ENCODE measurements around the gene INSYN2B.

The INSYN2B gene

DNA sequence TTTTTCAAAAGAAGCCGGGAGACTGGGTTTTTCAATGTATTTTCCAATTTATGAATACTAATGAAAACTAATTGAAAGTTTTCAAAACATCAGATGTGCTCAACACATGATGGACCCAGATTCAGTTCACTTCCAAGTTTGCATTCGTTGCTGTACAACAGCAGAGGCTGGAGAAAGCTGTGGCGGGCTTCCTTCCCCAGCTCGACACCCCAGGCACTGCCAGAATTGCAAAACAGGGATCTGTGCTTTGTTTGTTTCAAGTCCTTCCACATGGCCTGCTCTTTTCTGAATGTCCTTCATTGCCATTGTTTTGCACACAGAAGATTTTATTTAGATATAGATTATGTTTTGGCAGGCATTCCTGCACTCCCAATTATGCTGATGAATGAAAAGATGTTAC is 30.3 kb upstream of the INSYN2B start:
- no peak for FAIRE-seq
- no peak for DNase-seq (ENCODE audit: insufficient read length, low spot score)
- TF ChIP-seq, protein P1, sequence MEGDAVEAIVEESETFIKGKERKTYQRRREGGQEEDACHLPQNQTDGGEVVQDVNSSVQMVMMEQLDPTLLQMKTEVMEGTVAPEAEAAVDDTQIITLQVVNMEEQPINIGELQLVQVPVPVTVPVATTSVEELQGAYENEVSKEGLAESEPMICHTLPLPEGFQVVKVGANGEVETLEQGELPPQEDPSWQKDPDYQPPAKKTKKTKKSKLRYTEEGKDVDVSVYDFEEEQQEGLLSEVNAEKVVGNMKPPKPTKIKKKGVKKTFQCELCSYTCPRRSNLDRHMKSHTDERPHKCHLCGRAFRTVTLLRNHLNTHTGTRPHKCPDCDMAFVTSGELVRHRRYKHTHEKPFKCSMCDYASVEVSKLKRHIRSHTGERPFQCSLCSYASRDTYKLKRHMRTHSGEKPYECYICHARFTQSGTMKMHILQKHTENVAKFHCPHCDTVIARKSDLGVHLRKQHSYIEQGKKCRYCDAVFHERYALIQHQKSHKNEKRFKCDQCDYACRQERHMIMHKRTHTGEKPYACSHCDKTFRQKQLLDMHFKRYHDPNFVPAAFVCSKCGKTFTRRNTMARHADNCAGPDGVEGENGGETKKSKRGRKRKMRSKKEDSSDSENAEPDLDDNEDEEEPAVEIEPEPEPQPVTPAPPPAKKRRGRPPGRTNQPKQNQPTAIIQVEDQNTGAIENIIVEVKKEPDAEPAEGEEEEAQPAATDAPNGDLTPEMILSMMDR (IDR thresholded peaks at IDR 0.05; ENCODE audit: insufficient read depth, missing control alignments) = no peak

DNA sequence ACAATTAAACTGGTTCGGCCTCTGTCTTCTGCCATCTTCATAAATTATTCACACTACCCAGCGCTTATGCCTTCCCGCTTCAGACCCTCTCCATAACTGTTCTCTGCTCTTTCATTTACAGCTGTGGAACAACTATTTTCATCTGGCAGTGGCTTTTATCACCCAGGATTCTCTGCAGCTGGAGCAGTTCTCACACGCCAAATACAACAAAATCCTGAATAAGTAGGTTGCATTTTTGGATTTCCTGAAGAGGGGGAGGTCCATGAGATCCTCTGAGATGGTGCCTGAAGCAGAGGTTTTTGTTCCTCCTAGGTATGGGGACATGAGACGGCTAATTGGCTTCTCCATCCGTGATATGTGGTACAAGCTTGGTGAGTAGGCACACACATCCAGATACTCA is 28.1 kb upstream of the INSYN2B start:
- TF ChIP-seq, protein P1 (IDR thresholded peaks at IDR 0.05; ENCODE audit: insufficient read depth, missing control alignments) = no peak
- DNase-seq (ENCODE audit: insufficient read length, low spot score) = no peak
- no peak for FAIRE-seq

DNA sequence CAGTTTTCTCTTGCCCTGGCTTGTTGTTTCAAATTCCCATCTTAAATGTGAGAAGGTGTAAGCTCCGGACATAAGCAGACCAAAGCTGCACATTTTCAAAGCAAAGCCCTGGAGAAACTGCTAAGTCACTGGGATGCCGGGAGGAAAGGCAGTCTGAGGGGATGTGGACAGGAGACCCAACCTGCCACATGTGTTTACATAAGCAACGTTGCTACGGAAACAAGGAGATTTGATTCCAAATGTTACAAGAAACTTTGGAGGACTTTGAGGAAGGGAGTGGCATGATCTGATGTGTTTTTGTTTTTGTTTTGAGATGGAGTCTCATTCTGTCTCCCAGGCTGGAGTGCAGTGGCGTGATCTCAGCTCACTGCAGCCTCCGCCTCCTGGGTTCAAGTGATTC is 25.7 kb upstream of the INSYN2B start:
- no peak for DNase-seq (ENCODE audit: insufficient read length, low spot score)
- TF ChIP-seq, protein P1 (IDR thresholded peaks at IDR 0.05; ENCODE audit: insufficient read depth, missing control alignments) = no peak
- no peak for FAIRE-seq

DNA sequence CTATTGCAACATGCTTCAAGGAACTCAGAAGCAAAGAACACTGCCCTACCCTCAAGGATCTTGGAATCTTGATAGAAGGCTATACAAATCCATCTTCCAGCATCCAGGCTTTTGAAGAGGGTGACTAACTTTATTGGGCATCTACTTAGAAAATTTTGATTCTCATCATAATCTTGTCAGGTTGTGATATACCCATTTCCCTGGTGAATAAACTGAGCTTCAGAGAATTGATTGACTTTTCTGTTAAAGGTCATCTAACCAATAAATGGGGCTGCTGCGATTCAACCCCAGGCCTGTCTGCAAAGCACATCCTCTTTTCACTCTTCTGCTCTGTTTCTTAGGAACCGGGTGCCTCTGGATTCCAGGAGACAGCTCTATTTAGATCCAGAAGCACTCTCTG is 19.9 kb upstream of the INSYN2B start:
- TF ChIP-seq, protein P1 (IDR thresholded peaks at IDR 0.05; ENCODE audit: insufficient read depth, missing control alignments) = no peak
- FAIRE-seq = no peak
- DNase-seq (ENCODE audit: insufficient read length, low spot score) = no peak

DNA sequence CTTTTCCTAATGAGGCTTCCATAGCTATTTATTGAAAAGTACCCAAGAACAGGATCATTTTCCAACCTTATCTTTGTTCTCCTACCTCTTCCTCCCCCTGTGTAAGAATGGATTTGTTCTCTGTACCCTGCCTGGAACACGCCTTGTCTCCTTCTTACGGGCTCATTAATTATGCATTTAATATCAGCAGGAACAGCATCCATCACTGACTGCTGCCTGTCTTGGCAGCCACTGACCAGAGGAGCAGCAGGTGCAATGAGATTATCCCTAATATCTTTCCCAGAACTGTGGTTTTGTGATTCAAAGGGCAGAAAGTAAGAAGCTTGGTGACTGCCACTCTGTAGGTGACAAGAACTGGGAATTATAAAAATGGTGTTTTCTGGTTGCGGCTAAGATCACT is 19.3 kb upstream of the INSYN2B start:
- TF ChIP-seq, protein P1 (IDR thresholded peaks at IDR 0.05; ENCODE audit: insufficient read depth, missing control alignments) = no peak
- FAIRE-seq (no peak), DNase-seq (ENCODE audit: insufficient read length, low spot score) (no peak)

DNA sequence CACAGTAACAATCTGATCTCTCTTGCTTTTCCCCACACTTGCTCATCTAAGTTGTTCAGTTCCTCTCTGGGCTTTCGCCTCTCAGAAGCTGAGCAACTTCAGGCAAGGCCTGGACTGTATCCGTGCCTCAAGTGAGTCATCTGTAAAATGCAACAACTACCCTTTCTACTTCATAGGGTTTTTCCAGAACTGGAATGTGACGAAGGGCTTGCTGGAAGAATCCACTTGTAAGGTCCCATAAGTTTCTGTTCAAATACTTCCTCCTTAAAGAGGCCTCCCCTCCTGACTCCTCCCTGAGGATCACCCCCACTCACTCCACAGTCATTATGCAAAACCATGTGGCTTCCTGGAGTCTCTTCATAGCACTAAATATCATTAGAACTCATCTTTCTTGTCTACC is 17.5 kb upstream of the INSYN2B start:
- DNase-seq (ENCODE audit: insufficient read length, low spot score) = no peak
- TF ChIP-seq, protein P1 (IDR thresholded peaks at IDR 0.05; ENCODE audit: insufficient read depth, missing control alignments) = no peak
- FAIRE-seq = no peak

DNA sequence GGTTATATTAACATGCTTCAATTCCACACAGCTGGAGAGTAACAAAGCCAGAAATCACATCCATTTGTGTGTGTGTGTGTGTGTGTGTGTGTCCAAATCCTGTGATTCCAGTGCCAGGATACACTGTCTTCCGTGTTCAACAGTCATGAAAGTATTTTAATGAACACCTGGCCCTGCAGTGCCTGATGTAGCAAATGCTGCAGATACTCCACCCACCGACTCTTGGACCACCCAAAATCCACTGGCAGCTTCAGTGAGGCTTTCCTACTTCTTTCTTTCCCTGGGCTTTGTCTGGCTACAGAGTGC is 13.1 kb upstream of the INSYN2B start:
- TF ChIP-seq, protein P1 (IDR thresholded peaks at IDR 0.05; ENCODE audit: insufficient read depth, missing control alignments) = no peak
- no peak for DNase-seq (ENCODE audit: insufficient read length, low spot score)
- no peak for FAIRE-seq

Measured in D721Med (cell line).